WTC11 (cell line): ENCODE results near the gene ERCC6.

Source experiments
- ATF1 ChIP-seq: sonication (generic); formaldehyde crosslinking; IDR thresholded peaks from 2 replicates; pipeline ENCODE4 v1.8.1; 2023; ENCODE audit warnings: mild to moderate bottlenecking, moderate library complexity, missing genetic modification reagents
- ATF2 ChIP-seq: sonication (generic); formaldehyde crosslinking; IDR thresholded peaks from 2 replicates; pipeline ENCODE4 v1.8.1; 2022; ENCODE audit warnings: low read depth, missing genetic modification reagents, borderline replicate concordance
- CTCF ChIP-seq: fragments of 200-600 bp; IDR thresholded peaks from 2 replicates; pipeline ENCODE4 v1.8.0; 2022; ENCODE audit warnings: antibody characterized with exemption
- FOXK1 ChIP-seq: sonication (generic); formaldehyde crosslinking; IDR thresholded peaks from 2 replicates; pipeline ENCODE4 v1.8.0; 2022; ENCODE audit warnings: mild to moderate bottlenecking, moderate library complexity, missing genetic modification reagents
- IRF1 ChIP-seq: sonication (generic); formaldehyde crosslinking; IDR thresholded peaks from 2 replicates; pipeline ENCODE4 v1.8.0; 2023; ENCODE audit warnings: missing genetic modification reagents
- MAX ChIP-seq: sonication (generic); formaldehyde crosslinking; IDR thresholded peaks from 2 replicates; pipeline ENCODE4 v1.8.0; 2022; ENCODE audit warnings: mild to moderate bottlenecking, missing genetic modification reagents
- RELA ChIP-seq: sonication (generic); formaldehyde crosslinking; IDR thresholded peaks from 2 replicates; pipeline ENCODE4 v1.8.1; 2022; ENCODE audit warnings: missing genetic modification reagents, mild to moderate bottlenecking, borderline replicate concordance
- ZNF138 ChIP-seq: sonication (generic); formaldehyde crosslinking; conservative IDR thresholded peaks from 2 replicates; pipeline ENCODE4 v1.8.1; 2022; ENCODE audit warnings: mild to moderate bottlenecking, moderate library complexity, missing genetic modification reagents
- ZNF263 ChIP-seq: sonication (generic); formaldehyde crosslinking; IDR thresholded peaks from 2 replicates; pipeline ENCODE4 v1.8.1; 2022; ENCODE audit warnings: low read depth, mild to moderate bottlenecking, moderate library complexity, missing genetic modification reagents

GRCh38 chr10:49486738-49487137 lies 52.2 kb downstream of the ERCC6 start:
- TF ChIP-seq ATF1 (CRISPR knock-in tag) (no peak), ZNF138 (CRISPR knock-in tag) (no peak), IRF1 (CRISPR knock-in tag) (no peak), CTCF (no peak), MAX (CRISPR knock-in tag) (no peak), RELA (no peak), ZNF263 (no peak), FOXK1 (CRISPR knock-in tag) (no peak), ATF2 (CRISPR knock-in tag) (no peak)
